ENCODE measurements around the gene FAM174C. TPM values are rescaled to one million over a fixed set of nuclear protein-coding genes. Genes with fewer than 3 reads are reported as not detected.

Gene FAM174C
- total and polyA plus RNA-seq, 2 donors (not counting 3 experiments of a cell fraction or from before 2014, with no cell fraction given) = 46.7 to 83.9 TPM

DNA sequence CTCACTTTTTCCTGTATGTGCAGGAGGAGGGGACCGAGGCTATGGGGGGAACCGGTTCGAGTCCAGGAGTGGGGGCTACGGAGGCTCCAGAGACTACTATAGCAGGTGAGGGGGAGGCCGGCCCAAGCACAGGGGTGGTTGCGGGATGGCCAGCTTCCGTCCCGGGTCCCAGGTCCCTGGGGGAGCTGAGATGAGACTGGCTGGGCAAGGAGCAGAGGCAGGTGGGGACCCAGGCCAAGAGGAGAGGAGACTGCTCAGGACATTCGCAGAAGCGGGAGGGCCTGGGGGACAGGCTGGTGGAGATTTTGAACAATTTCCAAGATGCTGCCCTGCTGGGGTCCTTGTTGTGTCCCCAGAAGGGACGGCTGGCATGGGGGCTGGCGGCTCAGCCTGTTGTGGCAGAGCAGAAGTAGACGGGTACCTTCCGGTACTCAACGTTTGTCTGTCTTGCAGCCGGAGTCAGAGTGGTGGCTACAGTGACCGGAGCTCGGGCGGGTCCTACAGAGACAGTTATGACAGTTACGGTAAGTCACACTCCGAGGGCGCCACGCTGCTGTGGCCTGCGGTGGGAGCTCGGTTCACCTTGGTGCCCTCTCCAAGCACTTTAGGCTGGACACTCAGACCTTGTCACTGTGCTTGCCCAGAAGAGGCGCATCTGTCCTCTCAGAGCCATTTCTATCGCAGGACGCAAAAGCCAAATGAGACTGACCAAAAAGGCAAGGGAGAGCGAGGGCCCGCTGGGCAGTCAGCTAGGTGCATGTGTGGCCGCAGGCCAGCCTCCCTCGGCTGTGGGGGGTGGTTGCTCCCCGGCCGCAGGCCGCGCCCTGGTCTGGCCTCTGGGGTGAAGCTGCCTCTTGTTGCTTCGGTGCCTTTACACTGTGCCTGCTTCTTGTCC, 3.6 kb upstream of the FAM174C start:
- no peak overlapping the region for H2AFZ ChIP-seq (ENCODE audit: low read depth, low read length)
- no peak overlapping the region for H3K9ac ChIP-seq (replicated peaks; ENCODE audit: extremely low read depth, insufficient read depth, low read length)
- H3K79me2 ChIP-seq (ENCODE audit: control insufficient read depth, insufficient read depth, low read length) = peaks cover 48% of the 10 kb centered on the region
- intact Hi-C loops (cut with micrococcal nuclease) (no loop called here), dilution Hi-C loops (cut with MboI; ENCODE audit: extremely low pct_ligation_motif_present, low sequenced_read_pairs) (no loop called here)
- no peak overlapping the region for H3K4me3 ChIP-seq (replicated peaks in 1 of 3; ENCODE audit: insufficient read depth in 1 of 3, low read depth in 1 of 3, low read length in 3 of 3)
- H3K9me3 ChIP-seq (replicated peaks; ENCODE audit: control insufficient read depth, insufficient read depth, low read length) = no peaks in the 10 kb centered on the region
- H4K20me1 ChIP-seq (replicated peaks; ENCODE audit: control insufficient read depth, extremely low read depth, insufficient read depth, low read length) = no peaks in the 10 kb centered on the region
- POLR2A ChIA-PET = no interaction called here
- BruUV-seq (replicated peaks) = no TSS peak
- peaks cover 42% of the 10 kb centered on the region for H3K4me1 ChIP-seq (ENCODE audit: control insufficient read depth, extremely low read depth, insufficient read depth, low read length)
- H3K36me3 ChIP-seq (ENCODE audit: control insufficient read depth in 2 of 2, extremely low read depth in 1 of 2, insufficient read depth in 2 of 2, low read length in 2 of 2) = peaks cover 23 to 34% of the 10 kb centered on the region in 2 experiments
- no peaks in the 10 kb centered on the region for H3K9me1 ChIP-seq (replicated peaks; ENCODE audit: control insufficient read depth, extremely low read depth, insufficient read depth, low read length)
- DNase-seq (ENCODE audit: low read depth, low spot score) = no peak
- no peaks in the 10 kb centered on the region for H3K27me3 ChIP-seq (ENCODE audit: control insufficient read depth in 2 of 2, insufficient read depth in 2 of 2, low read length in 2 of 2)
- H3K27ac ChIP-seq (ENCODE audit: insufficient read depth, low read depth, low read length) = no peak overlapping the region
- FAIRE-seq = no peak
- CTCF ChIA-PET = interaction anchor here (0.5 to 3.9 kb wide), 2 partner anchors 27 to 100 kb away, joined by 3 to 42 read pairs; no protein-coding TSS in a partner anchor
- TF ChIP-seq, protein P1, sequence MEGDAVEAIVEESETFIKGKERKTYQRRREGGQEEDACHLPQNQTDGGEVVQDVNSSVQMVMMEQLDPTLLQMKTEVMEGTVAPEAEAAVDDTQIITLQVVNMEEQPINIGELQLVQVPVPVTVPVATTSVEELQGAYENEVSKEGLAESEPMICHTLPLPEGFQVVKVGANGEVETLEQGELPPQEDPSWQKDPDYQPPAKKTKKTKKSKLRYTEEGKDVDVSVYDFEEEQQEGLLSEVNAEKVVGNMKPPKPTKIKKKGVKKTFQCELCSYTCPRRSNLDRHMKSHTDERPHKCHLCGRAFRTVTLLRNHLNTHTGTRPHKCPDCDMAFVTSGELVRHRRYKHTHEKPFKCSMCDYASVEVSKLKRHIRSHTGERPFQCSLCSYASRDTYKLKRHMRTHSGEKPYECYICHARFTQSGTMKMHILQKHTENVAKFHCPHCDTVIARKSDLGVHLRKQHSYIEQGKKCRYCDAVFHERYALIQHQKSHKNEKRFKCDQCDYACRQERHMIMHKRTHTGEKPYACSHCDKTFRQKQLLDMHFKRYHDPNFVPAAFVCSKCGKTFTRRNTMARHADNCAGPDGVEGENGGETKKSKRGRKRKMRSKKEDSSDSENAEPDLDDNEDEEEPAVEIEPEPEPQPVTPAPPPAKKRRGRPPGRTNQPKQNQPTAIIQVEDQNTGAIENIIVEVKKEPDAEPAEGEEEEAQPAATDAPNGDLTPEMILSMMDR (IDR thresholded peaks at IDR 0.05; ENCODE audit: extremely low read depth in 1 of 2, insufficient read depth in 1 of 2, low read depth in 1 of 2, low read length in 2 of 2) = no peak
- TF ChIP-seq POLR2A (IDR thresholded peaks at IDR 0.05; ENCODE audit: low read depth, low read length) = peak; percentile 31
- no peak overlapping the region for H3K4me2 ChIP-seq (ENCODE audit: insufficient read depth, low read length)
